HepG2 (cell line): Measurements from ENCODE around the gene ANKRD65. TPM values are rescaled to one million over a fixed set of nuclear protein-coding genes. Genes with fewer than 3 reads are reported as not detected.
A peak's percentile ranks its signal among the peaks of the same experiment; 100 is the strongest.

Source experiments
- BCL6 ChIP-seq: IDR thresholded peaks from 2 replicates; pipeline ENCODE4 v1.6.1; 2016; ENCODE audit warnings: missing genetic modification reagents, missing compliant biosample characterization
- DNMT1 ChIP-seq: sonication (generic); formaldehyde crosslinking; IDR thresholded peaks from 2 replicates; pipeline ENCODE4 v1.5.1; 2020; ENCODE audit warnings: mild to moderate bottlenecking, missing genetic modification reagents
- EP300 ChIP-seq, 3 experiments: sonication (generic) in 1 of 3; formaldehyde crosslinking in 1 of 3; IDR thresholded peaks; 2 replicates each; pipeline versions ENCODE4 v1.5.1 to v1.6.1; 2011 to 2020; ENCODE audit warnings: low read depth in 2 of 3, low read length in 2 of 3, borderline replicate concordance in 1 of 3, improper control_type of control experiment in 1 of 3, mild to moderate bottlenecking in 1 of 3, missing genetic modification reagents in 1 of 3, moderate library complexity in 1 of 3
- FOXA1 ChIP-seq, 2 experiments: fragments of 450-650 bp in 1 of 2; sonication (generic) in 1 of 2; formaldehyde crosslinking in 1 of 2; IDR thresholded peaks; 2 replicates each; pipeline versions ENCODE4 v1.4.0 to v1.6.1; 2016 to 2020; ENCODE audit warnings: missing genetic modification reagents in 1 of 2
- KDM3A ChIP-seq: IDR thresholded peaks from 2 replicates; pipeline ENCODE4 v1.6.1; 2018; ENCODE audit warnings: low read depth, missing compliant biosample characterization
- KDM4B ChIP-seq: sonication (generic); formaldehyde crosslinking; IDR thresholded peaks from 2 replicates; pipeline ENCODE4 v1.4.0; 2020; ENCODE audit warnings: missing genetic modification reagents
- NR1H2 ChIP-seq: sonication (generic); formaldehyde crosslinking; IDR thresholded peaks from 2 replicates; pipeline ENCODE4 v1.8.1; 2022; ENCODE audit warnings: low read depth, missing genetic modification reagents, borderline replicate concordance
- POLR2AphosphoS5 ChIP-seq: IDR thresholded peaks from 2 replicates; pipeline ENCODE4 v1.6.1; 2012; ENCODE audit warnings: low read depth, low read length
- SMAD3 ChIP-seq: sonication (generic); formaldehyde crosslinking; IDR thresholded peaks from 2 replicates; pipeline ENCODE4 v1.4.0; 2020; ENCODE audit warnings: missing genetic modification reagents
- ZFP62 ChIP-seq: sonication (generic); formaldehyde crosslinking; IDR thresholded peaks from 2 replicates; pipeline ENCODE4 v1.4.0; 2020; ENCODE audit warnings: missing genetic modification reagents
- ZKSCAN5 ChIP-seq: sonication (generic); formaldehyde crosslinking; IDR thresholded peaks from 2 replicates; pipeline ENCODE4 v1.5.1; 2020; ENCODE audit warnings: mild to moderate bottlenecking, missing genetic modification reagents
- ZNF138 ChIP-seq: sonication (generic); formaldehyde crosslinking; IDR thresholded peaks from 2 replicates; pipeline ENCODE4 v1.5.0; 2020; ENCODE audit warnings: mild to moderate bottlenecking, low read depth, missing genetic modification reagents
- ZNF225 ChIP-seq: sonication (generic); formaldehyde crosslinking; IDR thresholded peaks from 2 replicates; pipeline ENCODE4 v1.4.0; 2020; ENCODE audit warnings: mild to moderate bottlenecking, missing genetic modification reagents
- ZNF230 ChIP-seq: sonication (generic); formaldehyde crosslinking; IDR thresholded peaks from 2 replicates; pipeline ENCODE4 v1.4.0; 2020; ENCODE audit warnings: mild to moderate bottlenecking, missing genetic modification reagents
- ZNF335 ChIP-seq: sonication (generic); formaldehyde crosslinking; IDR thresholded peaks from 2 replicates; pipeline ENCODE4 v1.4.0; 2020; ENCODE audit warnings: missing genetic modification reagents
- ZNF720 ChIP-seq: sonication (generic); formaldehyde crosslinking; IDR thresholded peaks from 2 replicates; pipeline ENCODE4 v1.4.0; 2020; ENCODE audit warnings: missing genetic modification reagents
- ZSCAN25 ChIP-seq: sonication (generic); formaldehyde crosslinking; IDR thresholded peaks from 2 replicates; pipeline ENCODE4 v1.8.0; 2022; ENCODE audit warnings: mild to moderate bottlenecking, missing genetic modification reagents
- polyA plus RNA-seq, 8 experiments: library from polyadenylated mRNA; depleted of rRNA in 3 of 8; stranded (reverse) in 7 of 8; unstranded in 1 of 8; fragments of >200 nt; fragmentation: Illumina TruSeq in 4 of 8; extraction: Trizol in 4 of 8; gene quantifications; 2 replicates each; pipeline versions ENCODE4 v1.2.1 to v1.2.3, GENCODE V29; 2011 to 2016; ENCODE audit warnings: low read depth in 4 of 8, missing spikeins in 1 of 8, mixed read lengths in 1 of 8; ENCODE audit not compliant: insufficient read depth in 1 of 8
- total RNA-seq, 5 experiments: library from RNA; depleted of rRNA; stranded (reverse); fragments of >200 nt; fragmentation: Illumina TruSeq; extraction: Trizol; gene quantifications; 2 replicates each; pipeline ENCODE4 v1.2.3, GENCODE V29; 2016; ENCODE audit warnings: low read depth in 1 of 5
- TF ChIP-seq, protein P1 (sequence below): sonication (generic); IDR thresholded peaks from 2 replicates; pipeline ENCODE4 v1.6.1; 2016; ENCODE audit warnings: low read depth, borderline replicate concordance
- TF ChIP-seq, protein P2 (sequence below): sonication (generic); formaldehyde crosslinking; IDR thresholded peaks from 2 replicates; pipeline ENCODE4 v1.4.0; 2020; ENCODE audit warnings: missing genetic modification reagents
- TF ChIP-seq, protein P3 (sequence below): IDR thresholded peaks from 2 replicates; pipeline ENCODE4 v1.6.1; 2018; ENCODE audit warnings: missing genetic modification reagents
- TF ChIP-seq, protein P4 (sequence below): sonication (generic); formaldehyde crosslinking; IDR thresholded peaks from 2 replicates; pipeline ENCODE4 v1.4.0; 2020; ENCODE audit warnings: mild to moderate bottlenecking, missing genetic modification reagents, borderline replicate concordance

Gene ANKRD65
- total and polyA plus RNA-seq, 2 of the 13 experiments (the other 11 are each of a cell fraction or from before 2014, with no cell fraction given): 12.1 to 30.1 TPM

DNA sequence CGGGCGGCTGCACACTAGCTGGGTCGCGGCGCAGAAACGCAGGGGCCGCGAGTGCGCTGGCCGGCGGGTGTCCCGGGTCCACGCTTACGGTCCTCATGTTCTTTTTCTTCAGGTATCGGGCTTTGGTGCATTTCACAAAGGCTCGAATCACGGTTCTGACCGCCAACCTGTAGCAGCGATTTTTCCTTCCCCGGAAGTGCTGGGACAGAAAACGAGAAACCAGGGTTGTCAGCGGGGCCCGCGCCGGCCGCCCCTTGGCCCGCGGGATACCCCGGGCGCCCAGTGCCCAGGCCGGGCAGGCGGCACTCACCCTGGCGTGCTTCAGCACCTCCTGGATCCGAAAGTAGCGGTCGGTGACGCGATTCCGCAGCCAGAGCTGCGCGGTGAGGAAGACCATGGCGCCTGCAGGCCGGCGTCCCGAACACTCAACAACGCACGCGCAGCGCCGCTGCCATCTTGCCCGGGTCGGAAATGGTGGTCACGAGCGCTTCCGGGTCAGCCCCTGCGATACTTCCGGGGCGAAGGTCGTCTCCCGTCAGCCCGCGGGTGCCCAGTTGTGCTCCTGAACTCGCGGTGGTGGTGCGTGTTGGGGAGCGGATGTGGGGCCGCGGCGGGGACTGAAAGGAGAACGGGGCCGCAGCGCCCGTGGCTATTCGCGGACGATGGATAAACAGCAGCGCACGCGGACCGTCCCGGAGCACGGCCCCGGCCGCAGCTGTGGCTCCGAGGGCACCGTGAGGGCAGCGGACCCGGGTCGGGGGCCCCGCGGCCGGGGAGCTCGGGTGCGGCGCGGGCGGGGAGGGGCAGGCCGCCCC, 14.0 kb downstream of the ANKRD65 start, which contains the start of gene MRPL20 (continued):
- TF ChIP-seq, protein P1, sequence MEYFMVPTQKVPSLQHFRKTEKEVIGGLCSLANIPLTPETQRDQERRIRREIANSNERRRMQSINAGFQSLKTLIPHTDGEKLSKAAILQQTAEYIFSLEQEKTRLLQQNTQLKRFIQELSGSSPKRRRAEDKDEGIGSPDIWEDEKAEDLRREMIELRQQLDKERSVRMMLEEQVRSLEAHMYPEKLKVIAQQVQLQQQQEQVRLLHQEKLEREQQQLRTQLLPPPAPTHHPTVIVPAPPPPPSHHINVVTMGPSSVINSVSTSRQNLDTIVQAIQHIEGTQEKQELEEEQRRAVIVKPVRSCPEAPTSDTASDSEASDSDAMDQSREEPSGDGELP: peak; percentile 51; the same call in 1 of the 2 replicates
- TF ChIP-seq BCL6 (CRISPR knock-in tag): peak; percentile 50; the same call in 1 of the 2 replicates
- TF ChIP-seq ZNF720 (CRISPR knock-in tag): no peak
- TF ChIP-seq NR1H2 (CRISPR knock-in tag): no peak
- TF ChIP-seq SMAD3: peak; percentile 88; the same call in 1 of the 2 replicates
- TF ChIP-seq ZNF335: peak; percentile 93
- no peak for TF ChIP-seq ZFP62 (CRISPR knock-in tag)
- peak; percentile 69; the same call in 1 of the 2 replicates for TF ChIP-seq ZNF138 (CRISPR knock-in tag)
- TF ChIP-seq, protein P2, sequence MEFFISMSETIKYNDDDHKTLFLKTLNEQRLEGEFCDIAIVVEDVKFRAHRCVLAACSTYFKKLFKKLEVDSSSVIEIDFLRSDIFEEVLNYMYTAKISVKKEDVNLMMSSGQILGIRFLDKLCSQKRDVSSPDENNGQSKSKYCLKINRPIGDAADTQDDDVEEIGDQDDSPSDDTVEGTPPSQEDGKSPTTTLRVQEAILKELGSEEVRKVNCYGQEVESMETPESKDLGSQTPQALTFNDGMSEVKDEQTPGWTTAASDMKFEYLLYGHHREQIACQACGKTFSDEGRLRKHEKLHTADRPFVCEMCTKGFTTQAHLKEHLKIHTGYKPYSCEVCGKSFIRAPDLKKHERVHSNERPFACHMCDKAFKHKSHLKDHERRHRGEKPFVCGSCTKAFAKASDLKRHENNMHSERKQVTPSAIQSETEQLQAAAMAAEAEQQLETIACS (CRISPR knock-in tag): 0 out of 2 replicates have a peak, but pooled peaks have one; percentile 26
- TF ChIP-seq ZNF225: peak; percentile 66; the same call in 1 of the 2 replicates
- peak; percentile 86 for TF ChIP-seq KDM4B (CRISPR knock-in tag)
- TF ChIP-seq ZNF230: peak; percentile 74
- peak in 1 of 2 experiments; percentile 40; a peak in 1 of 4 replicates for TF ChIP-seq EP300 (IDR thresholded peaks at IDR 0.05; ENCODE audit: low read depth in 2 of 2, low read length in 2 of 2)
- TF ChIP-seq EP300 (CRISPR knock-in tag; IDR thresholded peaks at IDR 0.05; ENCODE audit: borderline replicate concordance): 0 out of 2 replicates have a peak, but pooled peaks have one; percentile 27
- peak; percentile 89 for TF ChIP-seq KDM3A
- TF ChIP-seq FOXA1 (IDR thresholded peaks at IDR 0.05): no peak
- TF ChIP-seq FOXA1 (CRISPR knock-in tag; IDR thresholded peaks at IDR 0.05): peak; percentile 61; the same call in 1 of the 2 replicates
- no peak for TF ChIP-seq ZKSCAN5 (CRISPR knock-in tag)
- no peak for TF ChIP-seq DNMT1 (CRISPR knock-in tag)
- TF ChIP-seq, protein P3, sequence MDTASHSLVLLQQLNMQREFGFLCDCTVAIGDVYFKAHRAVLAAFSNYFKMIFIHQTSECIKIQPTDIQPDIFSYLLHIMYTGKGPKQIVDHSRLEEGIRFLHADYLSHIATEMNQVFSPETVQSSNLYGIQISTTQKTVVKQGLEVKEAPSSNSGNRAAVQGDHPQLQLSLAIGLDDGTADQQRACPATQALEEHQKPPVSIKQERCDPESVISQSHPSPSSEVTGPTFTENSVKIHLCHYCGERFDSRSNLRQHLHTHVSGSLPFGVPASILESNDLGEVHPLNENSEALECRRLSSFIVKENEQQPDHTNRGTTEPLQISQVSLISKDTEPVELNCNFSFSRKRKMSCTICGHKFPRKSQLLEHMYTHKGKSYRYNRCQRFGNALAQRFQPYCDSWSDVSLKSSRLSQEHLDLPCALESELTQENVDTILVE: peak; percentile 96
- peak; percentile 94 for TF ChIP-seq POLR2AphosphoS5
- TF ChIP-seq, protein P4, sequence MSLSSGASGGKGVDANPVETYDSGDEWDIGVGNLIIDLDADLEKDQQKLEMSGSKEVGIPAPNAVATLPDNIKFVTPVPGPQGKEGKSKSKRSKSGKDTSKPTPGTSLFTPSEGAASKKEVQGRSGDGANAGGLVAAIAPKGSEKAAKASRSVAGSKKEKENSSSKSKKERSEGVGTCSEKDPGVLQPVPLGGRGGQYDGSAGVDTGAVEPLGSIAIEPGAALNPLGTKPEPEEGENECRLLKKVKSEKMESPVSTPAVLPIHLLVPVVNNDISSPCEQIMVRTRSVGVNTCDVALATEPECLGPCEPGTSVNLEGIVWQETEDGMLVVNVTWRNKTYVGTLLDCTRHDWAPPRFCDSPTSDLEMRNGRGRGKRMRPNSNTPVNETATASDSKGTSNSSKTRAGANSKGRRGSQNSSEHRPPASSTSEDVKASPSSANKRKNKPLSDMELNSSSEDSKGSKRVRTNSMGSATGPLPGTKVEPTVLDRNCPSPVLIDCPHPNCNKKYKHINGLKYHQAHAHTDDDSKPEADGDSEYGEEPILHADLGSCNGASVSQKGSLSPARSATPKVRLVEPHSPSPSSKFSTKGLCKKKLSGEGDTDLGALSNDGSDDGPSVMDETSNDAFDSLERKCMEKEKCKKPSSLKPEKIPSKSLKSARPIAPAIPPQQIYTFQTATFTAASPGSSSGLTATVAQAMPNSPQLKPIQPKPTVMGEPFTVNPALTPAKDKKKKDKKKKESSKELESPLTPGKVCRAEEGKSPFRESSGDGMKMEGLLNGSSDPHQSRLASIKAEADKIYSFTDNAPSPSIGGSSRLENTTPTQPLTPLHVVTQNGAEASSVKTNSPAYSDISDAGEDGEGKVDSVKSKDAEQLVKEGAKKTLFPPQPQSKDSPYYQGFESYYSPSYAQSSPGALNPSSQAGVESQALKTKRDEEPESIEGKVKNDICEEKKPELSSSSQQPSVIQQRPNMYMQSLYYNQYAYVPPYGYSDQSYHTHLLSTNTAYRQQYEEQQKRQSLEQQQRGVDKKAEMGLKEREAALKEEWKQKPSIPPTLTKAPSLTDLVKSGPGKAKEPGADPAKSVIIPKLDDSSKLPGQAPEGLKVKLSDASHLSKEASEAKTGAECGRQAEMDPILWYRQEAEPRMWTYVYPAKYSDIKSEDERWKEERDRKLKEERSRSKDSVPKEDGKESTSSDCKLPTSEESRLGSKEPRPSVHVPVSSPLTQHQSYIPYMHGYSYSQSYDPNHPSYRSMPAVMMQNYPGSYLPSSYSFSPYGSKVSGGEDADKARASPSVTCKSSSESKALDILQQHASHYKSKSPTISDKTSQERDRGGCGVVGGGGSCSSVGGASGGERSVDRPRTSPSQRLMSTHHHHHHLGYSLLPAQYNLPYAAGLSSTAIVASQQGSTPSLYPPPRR (CRISPR knock-in tag): 0 out of 2 replicates have a peak, but pooled peaks have one; percentile 30
- peak; percentile 68 for TF ChIP-seq ZSCAN25 (CRISPR knock-in tag)
